HG03025 (cell line): ENCODE results near the gene TRPM3.
"Not testable (repeated sequence)": the region's sequence is repeated elsewhere in the genome, so short reads cannot be mapped to it uniquely, and the experiment has no call there.

ENCODE experiments used
- ATAC-seq: cut with Tn5 transposase; IDR thresholded peaks from one replicate; pipeline ENCODE4 v1.9.1; 2021; ENCODE audit warnings: mild to moderate bottlenecking, moderate library complexity; ENCODE audit not compliant: unreplicated experiment, low FRiP score

Gene TRPM3

DNA sequence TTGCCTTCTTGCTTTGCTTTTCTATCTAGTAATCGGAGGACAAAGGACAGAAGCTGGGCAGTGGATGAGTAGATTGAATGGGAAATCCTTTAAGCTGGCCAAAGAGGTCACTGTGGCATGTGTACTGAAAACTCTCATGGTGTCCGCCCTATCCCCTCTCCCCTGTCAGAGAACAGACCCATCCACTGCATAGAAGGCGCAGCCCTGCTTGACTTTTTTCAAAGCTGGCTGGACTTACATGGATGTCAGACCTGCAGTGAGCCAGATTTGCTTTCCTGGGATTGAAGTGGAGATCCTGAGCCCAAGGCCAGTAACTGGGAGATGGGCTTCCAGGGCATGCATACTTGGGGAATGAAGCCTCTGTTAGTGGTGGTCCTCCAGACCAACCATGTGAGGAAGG is 329.5 kb downstream of the TRPM3 start:
- ATAC-seq = no peak

DNA sequence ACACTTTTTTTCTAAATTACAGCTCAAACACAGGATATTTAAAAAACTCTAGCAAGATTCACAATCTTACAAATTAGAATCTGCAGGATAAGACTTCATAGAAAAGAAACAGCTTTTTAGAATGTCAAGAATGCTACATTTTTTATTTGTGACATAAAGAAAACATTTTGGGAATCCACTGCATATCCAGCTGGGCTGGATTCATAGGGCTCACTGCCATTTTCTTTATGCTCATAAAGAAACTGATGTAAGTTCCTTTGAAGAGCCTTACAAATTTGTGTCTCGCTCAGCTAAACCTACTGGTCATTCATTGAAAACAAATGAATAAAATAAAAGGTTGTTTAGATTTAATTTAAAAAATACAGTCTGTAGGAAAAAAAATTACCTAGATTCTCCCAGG is 332.3 kb downstream of the TRPM3 start:
- ATAC-seq = no peak

DNA sequence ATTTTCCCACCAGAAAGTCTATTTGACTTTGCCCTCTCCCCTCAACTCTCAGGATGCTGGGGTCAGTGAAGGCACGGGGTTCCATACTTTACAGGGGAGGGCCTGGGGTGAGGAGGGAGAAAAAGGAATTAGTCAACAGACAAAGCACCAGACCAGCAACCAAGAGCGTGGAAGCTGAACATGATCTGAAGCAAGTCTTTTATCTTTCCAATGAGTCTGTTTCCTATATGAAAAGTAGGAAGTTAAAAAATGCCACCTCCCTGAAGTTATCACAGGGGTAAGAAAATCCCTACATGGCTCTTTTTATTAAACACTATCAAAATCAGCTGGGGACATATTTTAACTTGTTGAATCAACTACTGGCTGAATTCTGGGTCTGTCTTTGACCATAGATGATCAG is 337.0 kb downstream of the TRPM3 start:
- ATAC-seq = no peak

DNA sequence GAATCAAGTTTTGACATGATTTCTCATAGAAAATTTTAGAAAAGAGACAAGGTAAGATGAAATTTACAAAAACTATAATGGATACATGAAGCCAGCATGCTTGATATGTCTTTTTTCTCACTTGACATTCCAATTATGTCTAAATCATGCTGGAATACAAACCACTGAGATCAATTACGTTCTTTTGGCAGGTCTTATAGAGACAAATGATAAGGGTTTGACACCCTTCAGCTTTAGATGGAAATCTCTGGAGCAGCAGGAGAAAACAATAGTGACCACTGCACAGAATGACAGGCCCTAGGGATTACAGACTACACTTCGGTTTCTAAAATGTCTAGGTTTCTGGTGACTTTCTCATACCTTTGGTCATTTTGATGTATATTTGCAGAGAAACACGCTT is 342.9 kb downstream of the TRPM3 start:
- no peak for ATAC-seq

DNA sequence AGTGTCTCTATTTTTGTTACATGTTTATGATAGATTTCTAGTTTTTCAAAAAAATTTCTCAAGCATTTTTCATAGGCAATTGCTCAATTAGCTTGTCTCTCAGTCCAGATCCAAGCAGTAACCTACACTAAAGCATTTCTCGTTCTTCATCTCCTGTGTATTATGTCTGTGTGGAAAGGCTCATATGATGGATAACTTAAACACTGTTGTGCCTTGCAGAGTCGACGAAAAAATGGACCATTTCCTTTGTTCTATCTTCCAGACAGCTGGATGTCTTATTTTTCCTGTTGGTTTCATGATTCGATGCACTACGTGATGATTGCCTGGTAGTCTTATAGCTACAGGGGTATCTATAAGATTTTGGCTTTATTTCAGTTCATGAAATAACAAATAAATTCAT is 347.8 kb downstream of the TRPM3 start:
- ATAC-seq = no peak

DNA sequence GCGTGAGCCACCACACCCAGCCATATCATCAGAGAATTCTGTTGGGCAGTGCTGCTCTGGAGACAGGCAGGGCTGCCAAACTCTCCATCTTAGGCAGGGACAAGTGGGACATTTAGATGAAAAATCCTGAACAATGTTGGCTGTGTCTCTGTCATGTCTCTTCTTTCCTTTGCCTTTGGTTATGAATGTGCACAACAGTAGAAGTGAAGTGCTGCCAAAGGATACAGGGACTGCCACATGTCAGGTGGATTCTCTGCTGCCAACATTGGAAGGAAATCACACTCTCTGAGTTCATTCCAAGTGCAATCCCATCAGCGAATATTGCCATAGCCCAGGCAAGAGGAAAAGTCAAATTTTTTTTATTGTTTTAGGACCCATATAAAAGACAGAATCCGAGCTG is 348.8 kb downstream of the TRPM3 start:
- ATAC-seq = no peak

DNA sequence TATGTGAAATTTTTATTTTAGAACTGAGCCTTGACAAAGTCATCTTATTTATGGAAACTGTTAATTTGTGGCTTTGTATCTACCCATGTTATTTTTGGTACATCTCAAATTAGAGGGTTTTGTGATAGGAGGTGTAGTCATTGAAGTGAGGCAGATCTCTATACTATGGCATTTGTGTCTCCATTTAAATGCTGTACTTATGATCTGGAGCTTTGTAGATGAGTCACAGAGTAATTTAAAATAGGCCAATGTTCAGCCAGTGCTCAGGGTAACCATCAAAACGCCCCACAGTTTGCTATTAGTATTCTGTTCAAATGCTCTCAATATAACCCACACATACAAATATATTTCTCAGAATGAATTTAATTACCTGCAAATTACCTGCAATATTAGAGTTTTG is 355.5 kb downstream of the TRPM3 start:
- no peak for ATAC-seq

DNA sequence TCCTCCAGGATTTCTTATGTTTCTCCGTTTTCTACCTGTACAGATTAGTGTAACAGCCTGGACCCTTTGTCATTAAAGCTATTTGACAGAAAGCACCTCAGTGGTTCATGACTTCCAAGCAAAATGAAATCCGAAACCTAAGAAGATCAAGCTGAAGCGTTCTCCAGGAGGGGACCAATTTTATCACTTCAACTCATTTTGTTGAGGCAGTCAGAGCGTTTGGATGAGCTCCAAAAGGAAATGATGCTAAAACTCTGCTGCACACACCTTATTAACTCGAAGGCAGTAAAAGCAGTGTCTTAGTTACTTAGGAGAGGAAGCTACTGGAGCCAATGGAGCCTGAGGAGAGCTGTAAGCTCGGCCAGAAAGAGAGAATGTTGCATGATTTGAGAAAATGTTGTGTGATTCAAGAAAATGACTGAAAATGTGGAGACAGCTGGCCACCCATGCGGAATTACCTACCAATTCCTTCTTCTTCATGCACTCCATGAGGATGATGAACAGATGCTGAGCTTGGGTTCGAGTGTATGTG is 360.2 kb downstream of the TRPM3 start:
- ATAC-seq = no peak

DNA sequence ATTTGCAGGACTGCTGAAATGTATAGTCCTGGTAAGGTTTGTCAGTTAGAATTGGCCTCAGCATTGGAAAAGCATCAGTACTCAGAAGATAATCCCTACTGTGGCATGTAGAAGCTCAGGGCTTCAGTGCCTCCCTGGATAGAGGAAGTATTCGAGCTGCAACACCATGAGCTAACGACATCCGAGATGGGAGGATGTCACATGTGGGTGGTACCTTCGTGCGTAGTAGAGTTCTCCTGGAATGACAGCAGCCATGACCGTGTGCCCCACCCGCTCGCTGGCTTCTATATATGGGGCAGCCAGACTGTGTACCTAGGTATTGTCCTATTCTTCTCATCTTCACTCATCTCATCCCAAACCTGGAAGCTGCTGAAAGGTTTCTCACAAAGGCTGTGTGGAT is 361.2 kb downstream of the TRPM3 start:
- no peak for ATAC-seq

DNA sequence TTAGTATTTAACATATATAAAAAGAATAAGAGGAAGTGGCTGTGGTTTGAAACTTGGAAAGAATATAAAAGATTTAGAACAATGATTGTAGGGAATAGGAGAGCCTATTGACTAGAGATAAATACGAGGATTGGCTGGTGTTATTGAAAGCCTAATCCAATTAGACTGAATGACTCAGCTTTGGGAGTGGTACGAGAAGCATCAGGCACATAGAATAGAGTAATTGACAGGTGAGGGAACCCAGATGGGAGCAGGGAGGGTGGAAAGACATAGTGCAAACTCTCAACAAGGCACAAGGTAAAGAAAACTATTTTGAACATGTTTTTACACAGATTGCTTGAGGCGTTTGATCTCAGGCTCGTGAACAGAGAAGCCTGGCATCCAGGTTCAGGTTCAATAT is 368.1 kb downstream of the TRPM3 start:
- ATAC-seq = no peak

DNA sequence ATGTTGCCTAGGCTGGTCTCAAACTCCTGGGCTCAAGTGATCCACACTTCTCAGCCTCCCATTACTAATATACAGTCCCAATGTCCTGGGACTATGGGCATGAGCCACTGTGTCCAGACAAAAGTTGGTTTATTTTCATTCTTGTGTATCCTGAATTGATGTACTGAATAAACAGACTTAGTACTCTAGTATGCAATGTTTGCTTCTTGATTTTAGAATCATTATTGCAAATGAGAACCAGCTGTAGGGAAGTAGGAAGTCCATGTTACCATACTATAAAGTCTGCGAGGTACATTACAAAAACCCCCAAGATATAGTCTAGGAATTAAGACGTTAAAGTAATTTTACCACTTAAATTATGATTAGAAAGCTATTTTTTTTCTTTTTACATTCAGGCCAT is 372.4 kb downstream of the TRPM3 start:
- ATAC-seq = no peak

DNA sequence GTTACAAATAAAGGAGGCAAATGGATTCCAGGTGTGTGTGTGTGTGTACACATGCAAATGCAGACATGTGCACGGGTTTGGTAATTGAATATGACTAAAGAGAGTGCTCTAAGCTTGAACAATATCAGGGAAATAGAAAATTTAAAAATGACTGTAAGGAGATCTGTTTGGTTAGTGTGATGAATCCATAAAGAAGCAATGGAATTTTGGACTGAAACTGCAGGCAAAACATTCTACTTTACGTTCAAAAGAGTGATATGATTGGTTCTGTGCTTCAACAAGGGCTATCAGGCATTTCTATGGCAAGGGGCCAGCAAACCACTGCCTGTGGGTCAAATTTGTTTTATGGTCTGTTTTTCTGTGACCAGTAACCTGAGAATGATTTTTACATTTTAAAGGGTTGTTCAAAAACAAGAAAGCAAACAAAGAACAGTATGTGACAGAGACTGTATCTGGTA is 374.1 kb downstream of the TRPM3 start:
- no peak for ATAC-seq

DNA sequence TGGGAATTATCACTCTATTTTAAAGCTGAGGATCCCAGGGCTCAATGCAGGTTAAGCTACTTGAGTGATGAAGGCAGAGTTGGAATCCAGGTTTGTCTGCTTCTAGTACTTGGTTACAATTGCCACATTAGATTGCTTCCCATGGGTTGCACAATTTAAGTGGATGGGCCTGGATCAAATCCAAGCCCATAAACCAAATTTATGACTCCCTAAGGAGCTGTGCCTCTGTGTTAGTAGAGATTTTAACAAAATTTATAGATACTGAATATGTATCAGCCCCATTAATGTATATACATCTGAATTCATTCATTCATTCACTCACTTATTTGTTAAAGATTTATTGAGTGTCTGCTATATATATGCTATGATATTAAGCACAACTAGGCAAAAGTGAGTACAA is 374.7 kb downstream of the TRPM3 start:
- ATAC-seq = no peak

DNA sequence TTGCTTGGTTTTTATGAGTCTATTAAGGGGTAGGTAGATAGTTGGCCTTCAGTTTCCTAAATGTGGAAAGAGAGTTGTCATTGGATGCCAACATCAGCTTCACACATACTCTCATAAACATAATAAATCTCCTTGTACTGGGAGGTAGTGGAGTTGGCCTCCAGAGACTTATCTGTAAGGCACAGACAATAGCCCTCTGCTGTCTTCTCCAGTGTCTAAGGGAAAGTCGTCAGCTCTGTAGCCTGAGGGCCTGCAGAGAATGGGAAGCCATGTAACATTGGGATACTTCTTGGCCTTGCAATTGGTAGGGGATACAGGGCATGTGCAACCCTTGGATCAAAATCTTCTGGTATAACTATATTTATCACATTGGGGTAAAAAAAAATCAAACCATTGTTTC is 375.1 kb downstream of the TRPM3 start:
- ATAC-seq = no peak

DNA sequence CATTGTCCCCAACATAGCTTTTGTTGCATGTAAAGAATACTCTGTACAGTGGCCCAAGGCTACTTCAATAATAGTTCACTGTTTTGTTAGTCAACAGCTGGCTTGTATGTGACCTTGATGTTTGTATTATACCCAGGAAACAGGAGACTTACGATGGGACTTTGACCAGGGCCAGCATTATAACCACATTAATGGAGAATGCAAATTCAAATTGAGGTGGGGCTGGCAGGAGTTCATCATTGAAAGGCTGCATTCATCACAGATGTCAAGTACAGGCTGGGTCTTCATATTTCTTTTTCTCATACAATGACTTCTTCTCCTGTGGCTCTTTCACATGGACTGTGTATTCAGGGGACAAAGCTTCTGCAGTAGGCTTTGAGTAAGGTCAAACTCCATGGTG is 396.6 kb downstream of the TRPM3 start:
- not testable (repeated sequence) for ATAC-seq

DNA sequence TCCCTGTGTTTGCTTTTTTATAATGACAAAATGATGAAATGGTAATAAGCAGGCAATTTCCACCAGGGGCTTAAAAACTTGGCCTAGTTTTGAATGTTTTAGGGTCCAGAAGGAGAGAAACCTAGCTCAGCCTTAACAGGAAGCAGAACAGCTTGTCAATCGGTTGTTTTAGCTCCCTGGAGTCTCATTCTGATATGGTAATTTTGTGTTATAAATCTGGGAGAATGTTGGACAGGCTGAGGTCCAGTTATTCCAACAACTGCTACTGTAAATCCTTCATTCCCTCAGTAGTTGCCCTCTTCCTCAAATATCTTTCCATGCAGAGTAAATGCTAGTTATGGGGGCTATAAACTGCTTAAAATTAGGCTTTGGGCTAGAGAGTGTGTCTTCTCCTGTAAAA is 397.4 kb downstream of the TRPM3 start:
- not testable (repeated sequence) for ATAC-seq

DNA sequence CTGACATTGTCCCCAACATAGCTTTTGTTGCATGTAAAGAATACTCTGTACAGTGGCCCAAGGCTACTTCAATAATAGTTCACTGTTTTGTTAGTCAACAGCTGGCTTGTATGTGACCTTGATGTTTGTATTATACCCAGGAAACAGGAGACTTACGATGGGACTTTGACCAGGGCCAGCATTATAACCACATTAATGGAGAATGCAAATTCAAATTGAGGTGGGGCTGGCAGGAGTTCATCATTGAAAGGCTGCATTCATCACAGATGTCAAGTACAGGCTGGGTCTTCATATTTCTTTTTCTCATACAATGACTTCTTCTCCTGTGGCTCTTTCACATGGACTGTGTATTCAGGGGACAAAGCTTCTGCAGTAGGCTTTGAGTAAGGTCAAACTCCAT is 414.6 kb downstream of the TRPM3 start:
- not testable (repeated sequence) for ATAC-seq

DNA sequence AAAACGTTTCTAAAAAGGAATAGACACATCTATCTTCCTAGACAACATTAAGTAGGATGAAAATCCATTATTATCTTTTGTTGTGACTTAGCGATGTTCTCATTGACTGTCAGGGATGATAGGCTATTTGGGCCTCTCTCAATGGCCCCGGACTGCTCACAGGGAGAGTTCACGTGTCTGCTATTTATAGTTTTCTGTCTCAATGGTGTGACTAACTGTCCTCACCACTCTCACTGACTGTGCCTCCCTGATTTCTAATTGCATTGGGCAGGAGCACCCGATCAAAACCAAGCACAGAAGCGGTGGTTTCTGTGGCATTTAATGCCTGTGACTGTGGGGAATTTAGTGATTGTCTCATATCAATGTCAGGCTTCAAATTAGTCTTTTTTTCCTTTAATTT is 420.3 kb downstream of the TRPM3 start:
- no peak for ATAC-seq

DNA sequence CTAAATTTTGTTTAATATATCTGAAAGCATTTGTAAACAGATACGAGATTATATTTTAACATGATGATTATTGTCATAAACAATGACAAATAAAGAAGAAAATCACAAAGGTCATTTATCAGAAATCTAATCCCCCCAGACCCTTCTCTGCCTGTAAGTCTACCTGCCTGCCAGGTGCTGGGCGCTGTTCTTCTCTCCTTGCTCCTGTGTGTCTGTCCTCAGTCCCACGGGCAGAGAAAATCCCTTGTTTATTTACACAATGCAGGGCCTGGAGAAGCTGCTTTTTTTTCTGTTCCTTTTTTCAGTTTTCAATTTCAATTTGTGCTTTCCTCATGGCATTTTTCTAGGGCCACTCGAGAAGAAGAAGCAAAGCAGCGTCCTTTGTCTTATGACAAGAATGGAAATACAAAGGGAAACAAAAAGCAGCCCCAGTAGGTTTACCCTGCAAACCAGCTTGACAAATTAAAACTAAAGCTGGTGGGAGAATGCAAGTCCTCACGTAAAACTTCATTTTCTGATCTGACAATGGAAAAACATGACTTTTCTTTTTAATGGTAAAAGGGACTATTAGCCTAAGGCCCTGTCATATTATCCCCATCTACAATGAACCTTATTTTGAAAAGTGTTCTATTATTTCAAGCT is 424.6 kb downstream of the TRPM3 start:
- ATAC-seq = no peak

DNA sequence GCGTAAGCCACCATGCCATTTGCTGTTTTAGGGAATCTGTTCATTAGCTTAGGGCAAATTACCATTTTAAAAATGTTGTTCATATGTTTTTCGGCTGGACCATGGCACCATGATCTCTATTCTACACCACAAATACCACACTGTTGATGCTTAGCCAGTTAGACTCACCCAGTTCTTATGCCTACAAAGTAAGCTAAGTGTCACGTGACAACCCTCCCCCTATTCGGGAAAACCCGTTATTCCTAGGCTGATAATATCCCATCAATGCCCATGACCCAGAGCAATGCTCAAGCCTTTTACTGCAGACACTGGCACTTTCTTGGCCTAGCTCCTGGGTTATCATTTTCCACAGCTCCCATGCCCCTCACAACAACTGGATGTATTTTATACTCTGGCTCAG is 426.7 kb downstream of the TRPM3 start:
- no peak for ATAC-seq

DNA sequence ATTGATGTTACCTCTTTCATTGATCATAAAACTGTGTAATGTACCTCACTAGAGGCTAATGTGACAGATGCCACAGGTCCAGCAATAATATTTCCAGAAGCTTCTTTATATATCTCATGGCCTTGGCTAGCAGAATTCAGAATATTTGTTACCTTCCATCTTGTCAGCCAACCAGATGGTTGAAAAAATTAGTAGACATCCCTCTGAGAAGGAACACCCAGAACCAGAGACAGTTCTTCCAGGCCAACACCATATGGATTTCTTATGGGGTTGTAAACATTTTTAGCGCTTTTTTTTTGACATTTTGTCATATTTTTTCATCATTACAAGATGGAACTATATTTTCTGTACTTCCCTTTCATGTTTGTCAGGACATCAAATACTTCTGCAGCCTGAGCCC is 428.2 kb downstream of the TRPM3 start:
- no peak for ATAC-seq

DNA sequence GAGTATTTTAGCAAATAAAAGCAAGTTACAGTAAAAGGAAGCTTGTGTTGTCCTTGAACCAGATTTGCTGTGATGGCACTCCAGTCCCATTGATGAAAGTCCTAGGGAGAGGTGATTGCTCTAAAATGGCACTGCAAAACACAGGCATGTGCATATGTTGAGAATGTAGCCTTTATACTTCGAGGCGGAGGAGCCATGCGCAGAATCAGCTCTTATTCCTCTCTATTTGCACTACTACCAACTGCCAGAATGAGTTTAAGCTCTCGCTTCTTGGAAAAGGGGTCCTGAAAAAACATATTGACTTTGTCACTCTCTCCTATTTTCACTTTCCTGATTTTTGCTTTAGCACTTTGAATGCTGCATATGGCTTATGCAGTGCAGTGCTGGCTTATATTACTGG is 429.0 kb downstream of the TRPM3 start:
- no peak for ATAC-seq

DNA sequence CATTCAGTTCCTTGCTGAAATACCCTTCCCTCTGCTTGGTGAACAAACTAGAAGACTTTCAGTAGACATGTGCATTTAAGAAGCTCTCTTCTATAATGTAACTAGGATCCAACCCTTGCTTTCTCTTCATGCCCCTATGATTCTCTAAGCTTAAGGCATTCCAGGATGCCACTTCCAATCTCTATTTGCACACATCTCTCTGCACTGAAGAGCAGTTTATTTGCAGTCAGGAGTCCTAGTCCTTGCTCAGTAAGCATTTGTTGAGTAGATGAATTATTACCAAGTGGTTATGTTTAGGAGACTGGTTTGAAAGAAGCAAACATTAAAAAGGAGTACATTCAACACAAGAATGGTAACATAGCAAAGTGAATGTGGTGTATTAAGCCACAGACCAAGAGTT is 432.7 kb downstream of the TRPM3 start:
- no peak for ATAC-seq
